SK-N-SH treated with all-trans-retinoic acid at 6 μM for 48 hours (cell line): ENCODE results near the gene SRPK2.

ENCODE experiments used
- ATAC-seq: fragments of 200-7000 bp; cut with Tn5 transposase; 3 replicates; pipeline ENCODE4 v1.9.1; 2020; ENCODE audit warnings: mild to moderate bottlenecking, moderate library complexity
- ARNTL ChIP-seq: fragments of 450-650 bp; formaldehyde crosslinking; IDR thresholded peaks from 2 replicates; pipeline ENCODE4 v1.5.0; 2020; ENCODE audit warnings: low read depth, mild to moderate bottlenecking, moderate library complexity, borderline replicate concordance
- BACH2 ChIP-seq: fragments of 250-450 bp; sonication (Bioruptor Pico); IDR thresholded peaks from 2 replicates; pipeline ENCODE4 v1.9.0; 2021; ENCODE audit warnings: mild to moderate bottlenecking, borderline replicate concordance
- CREB5 ChIP-seq: fragments of 250-450 bp; sonication (Bioruptor Pico); IDR thresholded peaks from 2 replicates; pipeline ENCODE4 v1.5.1; 2020; ENCODE audit warnings: low read depth, mild to moderate bottlenecking, moderate library complexity
- CSDC2 ChIP-seq: fragments of 250-450 bp; sonication (Bioruptor Pico); IDR thresholded peaks from 2 replicates; pipeline ENCODE4 v1.5.0; 2020; ENCODE audit warnings: mild to moderate bottlenecking, moderate library complexity
- CSRNP3 ChIP-seq: fragments of 250-450 bp; sonication (Bioruptor Pico); IDR thresholded peaks from 2 replicates; pipeline ENCODE4 v1.5.1; 2021; ENCODE audit warnings: mild to moderate bottlenecking, moderate library complexity
- ESRRG ChIP-seq: fragments of 250-450 bp; sonication (Bioruptor Pico); IDR thresholded peaks from 2 replicates; pipeline ENCODE4 v1.6.1; 2021; ENCODE audit warnings: mild to moderate bottlenecking
- GLIS3 ChIP-seq: fragments of 250-450 bp; sonication (Bioruptor Pico); IDR thresholded peaks from 2 replicates; pipeline ENCODE4 v1.5.0; 2020; ENCODE audit warnings: mild to moderate bottlenecking, moderate library complexity
- PATZ1 ChIP-seq: fragments of 250-450 bp; sonication (Bioruptor Pico); IDR thresholded peaks from 2 replicates; pipeline ENCODE4 v1.8.0; 2020; ENCODE audit warnings: mild to moderate bottlenecking, moderate library complexity, borderline replicate concordance
- POU6F1 ChIP-seq: fragments of 250-450 bp; sonication (Bioruptor Pico); IDR thresholded peaks from 2 replicates; pipeline ENCODE4 v1.8.0; 2021; ENCODE audit warnings: low read depth, mild to moderate bottlenecking, moderate library complexity, borderline replicate concordance
- PPARA ChIP-seq: fragments of 250-450 bp; sonication (Bioruptor Pico); IDR thresholded peaks from 2 replicates; pipeline ENCODE4 v1.5.0; 2020; ENCODE audit warnings: mild to moderate bottlenecking, borderline replicate concordance
- RARB ChIP-seq: fragments of 250-450 bp; sonication (Bioruptor Pico); IDR thresholded peaks from 2 replicates; pipeline ENCODE4 v1.8.0; 2021; ENCODE audit warnings: mild to moderate bottlenecking, moderate library complexity
- TCF4 ChIP-seq: fragments of 250-450 bp; sonication (Bioruptor Pico); IDR thresholded peaks from 2 replicates; pipeline ENCODE4 v1.8.0; 2021; ENCODE audit warnings: mild to moderate bottlenecking, moderate library complexity, borderline replicate concordance
- TOX ChIP-seq: fragments of 250-450 bp; sonication (Bioruptor Pico); IDR thresholded peaks from 2 replicates; pipeline ENCODE4 v1.8.0; 2021; ENCODE audit warnings: mild to moderate bottlenecking, moderate library complexity, borderline replicate concordance
- TSHZ2 ChIP-seq: fragments of 250-450 bp; sonication (Bioruptor Pico); IDR thresholded peaks from 2 replicates; pipeline ENCODE4 v1.5.0; 2020; ENCODE audit warnings: mild to moderate bottlenecking, moderate library complexity
- ZC3H10 ChIP-seq: fragments of 250-450 bp; sonication (Bioruptor Pico); IDR thresholded peaks from 2 replicates; pipeline ENCODE4 v1.5.1; 2021; ENCODE audit warnings: mild to moderate bottlenecking, moderate library complexity
- ZNF8 ChIP-seq: fragments of 450-650 bp; formaldehyde crosslinking; IDR thresholded peaks from 2 replicates; pipeline ENCODE4 v1.5.0; 2020; ENCODE audit warnings: mild to moderate bottlenecking, moderate library complexity

Gene SRPK2

GRCh38 chr7:105122619-105123018 is 266.1 kb downstream of the SRPK2 start:
- no peak for ATAC-seq
- TF ChIP-seq BACH2 (CRISPR knock-in tag) (no peak), CSDC2 (no peak), ZC3H10 (no peak)
- TF ChIP-seq, all 23 proteins: peak for 0

- no peak for TF ChIP-seq TOX (CRISPR knock-in tag)
- no peak for TF ChIP-seq CSDC2
- TF ChIP-seq RARB (CRISPR knock-in tag) = no peak
- TF ChIP-seq TCF4 (CRISPR knock-in tag) = no peak
- no peak for TF ChIP-seq GLIS3 (CRISPR knock-in tag)
- no peak for TF ChIP-seq CREB5 (CRISPR knock-in tag)
- TF ChIP-seq ZNF8 (CRISPR knock-in tag) = no peak
- TF ChIP-seq BACH2 (CRISPR knock-in tag) = no peak
- TF ChIP-seq TSHZ2 (CRISPR knock-in tag) = no peak
- no peak for TF ChIP-seq PPARA
- no peak for TF ChIP-seq ESRRG (CRISPR knock-in tag)
- TF ChIP-seq CSRNP3 (CRISPR knock-in tag) = no peak
- TF ChIP-seq ARNTL (CRISPR knock-in tag) = no peak
- no peak for TF ChIP-seq PATZ1 (CRISPR knock-in tag)
- TF ChIP-seq POU6F1 (CRISPR knock-in tag) = no peak
- ATAC-seq = no peak; the same call in none of the 3 replicates
Observed at GRCh38 chr7:105118612-105119600, 269.8 kb downstream of the SRPK2 start.

- no peak for TF ChIP-seq RARB (CRISPR knock-in tag)
- TF ChIP-seq ARNTL (CRISPR knock-in tag) = no peak
- no peak for TF ChIP-seq TCF4 (CRISPR knock-in tag)
- ATAC-seq = no peak; the same call in 1 of the 3 replicates
Observed at GRCh38 chr7:105112440-105113418, 276.0 kb downstream of the SRPK2 start.
